ENCODE data around the gene SLC25A25. TPM values are rescaled to one million over a fixed set of nuclear protein-coding genes. Genes with fewer than 3 reads are reported as not detected.

Gene SLC25A25
- total and polyA plus RNA-seq, 2 of the 8 experiments (the other 6 are each of a cell fraction or from before 2014, with no cell fraction given) = 6.5 to 18.5 TPM

DNA sequence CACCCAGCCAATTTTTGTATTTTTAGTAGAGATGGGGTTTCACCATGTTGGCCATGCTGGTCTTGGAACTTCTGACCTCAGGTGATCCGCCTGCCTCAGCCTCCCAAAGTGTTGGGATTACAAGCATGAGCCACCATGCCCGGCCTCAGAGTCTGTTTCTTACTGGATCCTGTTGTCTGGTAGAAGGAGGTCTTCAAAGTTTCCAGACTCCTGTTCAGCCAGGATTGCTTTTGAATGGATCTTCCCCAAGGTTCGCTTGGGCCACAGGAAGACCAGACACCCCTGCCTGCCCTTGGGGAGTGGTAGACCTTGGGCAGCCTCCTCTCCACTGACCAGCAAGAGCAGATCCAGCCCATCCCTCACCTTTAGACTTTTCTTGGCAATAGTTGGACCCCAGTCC is 73.6 kb downstream of the SLC25A25 start:
- FAIRE-seq (no peak), DNase-seq (ENCODE audit: low read depth in 1 of 2, low spot score in 2 of 2) (no peak)
- no peak overlapping the region for H2AK5ac ChIP-seq (ENCODE audit: low read depth, low read length)
- no peak overlapping the region for H2BK12ac ChIP-seq (ENCODE audit: low read depth, low read length)
- H3K4ac ChIP-seq (replicated peaks; ENCODE audit: insufficient read length, low read depth, low read length) = no peak overlapping the region
- no peak overlapping the region for H3K9ac ChIP-seq (replicated peaks in 1 of 4; ENCODE audit: extremely low read depth in 1 of 4, low read depth in 3 of 4, low read length in 3 of 4)
- no peaks in the 10 kb centered on the region for H3K27me3 ChIP-seq (replicated peaks in 1 of 4; ENCODE audit: control insufficient read depth in 3 of 4, extremely low read depth in 1 of 4, insufficient read depth in 3 of 4, low read length in 3 of 4)
- no peaks in the 10 kb centered on the region for H3K4me1 ChIP-seq (replicated peaks in 1 of 4; ENCODE audit: control insufficient read depth in 3 of 4, insufficient read depth in 4 of 4, low read length in 3 of 4)
- no peaks in the 10 kb centered on the region for H3K9me3 ChIP-seq (ENCODE audit: insufficient read depth in 2 of 2, low read depth in 1 of 2, low read length in 1 of 2)
- H2BK15ac ChIP-seq (ENCODE audit: low read length) = no peak overlapping the region
- H3K79me2 ChIP-seq (ENCODE audit: control insufficient read depth in 1 of 2, insufficient read depth in 2 of 2, low read length in 2 of 2) = no peaks in the 10 kb centered on the region
- no peak overlapping the region for H2BK5ac ChIP-seq (ENCODE audit: low read depth, low read length)
- no peak overlapping the region for H3K4me3 ChIP-seq (ENCODE audit: extremely low read depth in 1 of 4, insufficient read depth in 2 of 4, low read depth in 3 of 4, low read length in 4 of 4)
- ChIA-PET POLR2A (ENCODE audit: partially characterized antibody) (interaction anchor here (1.4 to 1.5 kb wide), 2 partner anchors 9 to 21 kb away, joined by 3 read pairs; no protein-coding TSS in a partner anchor), CTCF (ENCODE audit: partially characterized antibody) (interaction anchor here (0.6 to 2.7 kb wide), 3 partner anchors 9 to 40 kb away, joined by 3 to 14 read pairs (median 12); no protein-coding TSS in a partner anchor)
- H4K20me1 ChIP-seq (replicated peaks in 1 of 2; ENCODE audit: control insufficient read depth in 1 of 2, insufficient read depth in 2 of 2, low read length in 2 of 2) = no peaks in the 10 kb centered on the region
- TF ChIP-seq PHF8 (conservative IDR thresholded peaks at IDR 0.05; ENCODE audit: low read depth, low read length) (no peak), CHD1 (IDR thresholded peaks at IDR 0.05; ENCODE audit: low read depth, low read length) (no peak), SIX5 (IDR thresholded peaks at IDR 0.05; ENCODE audit: low read depth, low read length) (no peak), RXRA (IDR thresholded peaks at IDR 0.05; ENCODE audit: insufficient read depth, low read depth, low read length) (no peak), FOSL1 (IDR thresholded peaks at IDR 0.05; ENCODE audit: insufficient read depth, low read depth, low read length) (no peak), RAD21 (IDR thresholded peaks at IDR 0.05 in 1 of 2, conservative IDR thresholded peaks at IDR 0.05 in 1 of 2; ENCODE audit: low read depth in 2 of 2, low read length in 2 of 2) (no peak), SIRT6 (IDR thresholded peaks at IDR 0.05; ENCODE audit: low read length) (no peak), KDM5A (IDR thresholded peaks at IDR 0.05; ENCODE audit: low read length) (no peak), HDAC2 (IDR thresholded peaks at IDR 0.05; ENCODE audit: borderline replicate concordance in 1 of 2, low read depth in 2 of 2, low read length in 2 of 2) (no peak), POU5F1 (IDR thresholded peaks at IDR 0.05; ENCODE audit: low read depth, low read length) (no peak)
- TF ChIP-seq, protein P1, sequence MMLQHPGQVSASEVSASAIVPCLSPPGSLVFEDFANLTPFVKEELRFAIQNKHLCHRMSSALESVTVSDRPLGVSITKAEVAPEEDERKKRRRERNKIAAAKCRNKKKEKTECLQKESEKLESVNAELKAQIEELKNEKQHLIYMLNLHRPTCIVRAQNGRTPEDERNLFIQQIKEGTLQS (IDR thresholded peaks at IDR 0.05; ENCODE audit: insufficient read depth, low read depth, low read length) = no peak
- H4K91ac ChIP-seq (replicated peaks; ENCODE audit: insufficient read length, low read length) = no peak overlapping the region
- H3K36me3 ChIP-seq (ENCODE audit: control insufficient read depth in 2 of 4, insufficient read depth in 4 of 4, low read length in 3 of 4) = no peaks in the 10 kb centered on the region
- no peak overlapping the region for H3K23ac ChIP-seq (ENCODE audit: insufficient read length)
- no peak overlapping the region for H3K4me2 ChIP-seq (ENCODE audit: insufficient read depth in 1 of 2, low read depth in 2 of 2, low read length in 2 of 2)
- no peak overlapping the region for H3K27ac ChIP-seq (ENCODE audit: low read depth, low read length)
- no peak overlapping the region for H3K18ac ChIP-seq (ENCODE audit: extremely low read depth, low read length)
- H2AFZ ChIP-seq (ENCODE audit: low read length) = no peak overlapping the region
- no peak overlapping the region for H3K14ac ChIP-seq (ENCODE audit: insufficient read length)
- H3K79me1 ChIP-seq (ENCODE audit: low read depth, low read length) = no peaks in the 10 kb centered on the region
- no peak overlapping the region for H2BK120ac ChIP-seq (replicated peaks; ENCODE audit: low read depth, low read length)
- no peak overlapping the region for H2BK20ac ChIP-seq (ENCODE audit: low read length)
- H3K23me2 ChIP-seq (ENCODE audit: low read depth, low read length) = no peaks in the 10 kb centered on the region
- no peak overlapping the region for H4K8ac ChIP-seq (ENCODE audit: extremely low read depth, insufficient read depth, low read length)
- 89% methylated on average over 3 of the region's 3 CpGs; no CpG with 5 or more reads in 1 of the 2 experiments for WGBS, 2 experiments (ENCODE audit: extremely low coverage in 1 of 2, insufficient coverage in 1 of 2, insufficient read length in 1 of 2, insufficient replicate concordance in 2 of 2, low coverage in 1 of 2, low lambda C conversion rate in 2 of 2, missing lambda C conversion rate in 1 of 2)
- H4K5ac ChIP-seq (ENCODE audit: insufficient read length, low read depth, low read length) = no peak overlapping the region
- H3K56ac ChIP-seq (replicated peaks; ENCODE audit: insufficient read length, low read depth, low read length) = no peak overlapping the region
